ENCODE results near the gene QPRT. TPM values are rescaled to one million over a fixed set of nuclear protein-coding genes. Genes with fewer than 3 reads are reported as not detected.

QPRT gene
- total and polyA plus RNA-seq, 4 donors, result 79.4 to 143 (median 100) TPM

GRCh38 chr16:29684679-29685078 lies 5.7 kb downstream of the QPRT start:
- 91% methylated on average over 10 of the region's 10 CpGs for WGBS
- H3K4me3 ChIP-seq (ENCODE audit: low read depth in 1 of 3, low read length in 3 of 3), result no peak overlapping the region

DNA sequence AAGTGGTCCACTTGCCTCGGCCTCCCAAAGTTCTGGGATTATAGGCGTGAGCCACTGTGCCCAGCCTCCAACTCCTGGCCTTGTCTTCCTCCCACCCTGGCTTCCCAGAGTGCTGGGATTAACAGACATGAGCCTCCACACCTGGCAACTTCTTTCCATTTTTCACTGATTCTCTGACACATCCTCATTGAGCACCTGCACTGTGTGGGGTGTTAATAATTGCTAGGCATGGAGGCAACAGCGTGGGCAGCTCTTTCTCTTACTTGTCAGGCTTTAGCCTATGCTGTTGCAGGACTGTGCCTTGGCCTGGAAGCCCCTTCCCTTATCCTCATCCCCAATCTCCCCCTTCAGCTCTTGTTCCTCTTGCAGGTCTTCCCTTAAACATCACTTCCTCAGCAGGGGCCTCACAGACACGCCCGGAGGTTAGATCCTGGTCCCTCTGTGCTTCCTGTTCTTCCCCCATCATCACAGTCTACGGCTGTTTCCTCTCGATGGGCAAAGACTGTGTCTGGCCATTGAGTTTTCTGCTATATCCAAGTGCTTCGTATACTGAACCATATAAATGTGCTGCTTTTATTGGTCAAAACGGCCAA lies 7.9 kb downstream of the QPRT start:
- peaks cover 0 to 4% (median 0%) of the 10 kb centered on the region in 4 donors for H3K36me3 ChIP-seq (ENCODE audit: control insufficient read depth in 4 of 4, insufficient read depth in 3 of 4, low read depth in 1 of 4, low read length in 3 of 4)
- H3K4me3 ChIP-seq (ENCODE audit: low read depth in 1 of 3, low read length in 3 of 3), result no peak overlapping the region
- H3K27me3 ChIP-seq (ENCODE audit: control insufficient read depth in 4 of 4, insufficient read depth in 4 of 4, low read length in 3 of 4), result no peaks in the 10 kb centered on the region
- no peak overlapping the region for H3K27ac ChIP-seq (ENCODE audit: low read depth in 1 of 2, low read length in 2 of 2)
- H3K9ac ChIP-seq (ENCODE audit: low read depth in 1 of 2, low read length in 2 of 2), result no peak overlapping the region
- 82% methylated on average over 9 of the region's 9 CpGs for WGBS
- peaks cover 0 to 9% (median 6%) of the 10 kb centered on the region in 4 donors for H3K4me1 ChIP-seq (ENCODE audit: control insufficient read depth in 4 of 4, insufficient read depth in 4 of 4, low read length in 3 of 4)
- no peak for TF ChIP-seq JUND (IDR thresholded peaks at IDR 0.05)
- no peak for TF ChIP-seq SP1 (IDR thresholded peaks at IDR 0.05)
- TF ChIP-seq NR2F2 (IDR thresholded peaks at IDR 0.05), result no peak
- no peak for TF ChIP-seq ZBTB33 (IDR thresholded peaks at IDR 0.05)
- TF ChIP-seq YY1 (IDR thresholded peaks at IDR 0.05), result no peak
- no peak for TF ChIP-seq CTCF (IDR thresholded peaks at IDR 0.05; ENCODE audit: low read depth, low read length, missing input control)
- no peak for TF ChIP-seq TAF1 (conservative IDR thresholded peaks at IDR 0.05)
- TF ChIP-seq RXRA (IDR thresholded peaks at IDR 0.05), result no peak
- no peak for TF ChIP-seq RAD21 (IDR thresholded peaks at IDR 0.05)
- TF ChIP-seq EGR1 (IDR thresholded peaks at IDR 0.05; ENCODE audit: low read depth in 2 of 2), result no peak
- TF ChIP-seq, protein P1, sequence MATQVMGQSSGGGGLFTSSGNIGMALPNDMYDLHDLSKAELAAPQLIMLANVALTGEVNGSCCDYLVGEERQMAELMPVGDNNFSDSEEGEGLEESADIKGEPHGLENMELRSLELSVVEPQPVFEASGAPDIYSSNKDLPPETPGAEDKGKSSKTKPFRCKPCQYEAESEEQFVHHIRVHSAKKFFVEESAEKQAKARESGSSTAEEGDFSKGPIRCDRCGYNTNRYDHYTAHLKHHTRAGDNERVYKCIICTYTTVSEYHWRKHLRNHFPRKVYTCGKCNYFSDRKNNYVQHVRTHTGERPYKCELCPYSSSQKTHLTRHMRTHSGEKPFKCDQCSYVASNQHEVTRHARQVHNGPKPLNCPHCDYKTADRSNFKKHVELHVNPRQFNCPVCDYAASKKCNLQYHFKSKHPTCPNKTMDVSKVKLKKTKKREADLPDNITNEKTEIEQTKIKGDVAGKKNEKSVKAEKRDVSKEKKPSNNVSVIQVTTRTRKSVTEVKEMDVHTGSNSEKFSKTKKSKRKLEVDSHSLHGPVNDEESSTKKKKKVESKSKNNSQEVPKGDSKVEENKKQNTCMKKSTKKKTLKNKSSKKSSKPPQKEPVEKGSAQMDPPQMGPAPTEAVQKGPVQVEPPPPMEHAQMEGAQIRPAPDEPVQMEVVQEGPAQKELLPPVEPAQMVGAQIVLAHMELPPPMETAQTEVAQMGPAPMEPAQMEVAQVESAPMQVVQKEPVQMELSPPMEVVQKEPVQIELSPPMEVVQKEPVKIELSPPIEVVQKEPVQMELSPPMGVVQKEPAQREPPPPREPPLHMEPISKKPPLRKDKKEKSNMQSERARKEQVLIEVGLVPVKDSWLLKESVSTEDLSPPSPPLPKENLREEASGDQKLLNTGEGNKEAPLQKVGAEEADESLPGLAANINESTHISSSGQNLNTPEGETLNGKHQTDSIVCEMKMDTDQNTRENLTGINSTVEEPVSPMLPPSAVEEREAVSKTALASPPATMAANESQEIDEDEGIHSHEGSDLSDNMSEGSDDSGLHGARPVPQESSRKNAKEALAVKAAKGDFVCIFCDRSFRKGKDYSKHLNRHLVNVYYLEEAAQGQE (IDR thresholded peaks at IDR 0.05), result no peak
- no peak for TF ChIP-seq MAX (IDR thresholded peaks at IDR 0.05)
- TF ChIP-seq GABPA (IDR thresholded peaks at IDR 0.05 in 1 of 2, conservative IDR thresholded peaks at IDR 0.05 in 1 of 2), result no peak
- TF ChIP-seq, protein P2, sequence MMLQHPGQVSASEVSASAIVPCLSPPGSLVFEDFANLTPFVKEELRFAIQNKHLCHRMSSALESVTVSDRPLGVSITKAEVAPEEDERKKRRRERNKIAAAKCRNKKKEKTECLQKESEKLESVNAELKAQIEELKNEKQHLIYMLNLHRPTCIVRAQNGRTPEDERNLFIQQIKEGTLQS (IDR thresholded peaks at IDR 0.05), result no peak
- TF ChIP-seq HNF4A (conservative IDR thresholded peaks at IDR 0.05), result no peak
- TF ChIP-seq FOXA2 (IDR thresholded peaks at IDR 0.05), result no peak
- TF ChIP-seq FOXA1 (IDR thresholded peaks at IDR 0.05), result no peak
- no peak for TF ChIP-seq HNF4G (IDR thresholded peaks at IDR 0.05)
- no peak for DNase-seq (ENCODE audit: low spot score)
- H3K9me3 ChIP-seq (ENCODE audit: control insufficient read depth in 4 of 4, low read length in 3 of 4), result no peaks in the 10 kb centered on the region

More at GRCh38 chr16:29684679-29685078, 5.7 kb downstream of the QPRT start:
- no peak for TF ChIP-seq SP1 (IDR thresholded peaks at IDR 0.05)
- TF ChIP-seq, protein P2 (IDR thresholded peaks at IDR 0.05), result no peak
- no peaks in the 10 kb centered on the region for H3K27me3 ChIP-seq (ENCODE audit: control insufficient read depth in 4 of 4, insufficient read depth in 4 of 4, low read length in 3 of 4)
- no peak for DNase-seq (ENCODE audit: low spot score)
- no peak overlapping the region for H3K9ac ChIP-seq (ENCODE audit: low read depth in 1 of 2, low read length in 2 of 2)
- H3K36me3 ChIP-seq (ENCODE audit: control insufficient read depth in 4 of 4, insufficient read depth in 3 of 4, low read depth in 1 of 4, low read length in 3 of 4), result peaks cover 0 to 4% (median 0%) of the 10 kb centered on the region in 4 donors
- H3K9me3 ChIP-seq (ENCODE audit: control insufficient read depth in 4 of 4, low read length in 3 of 4), result no peaks in the 10 kb centered on the region
- H3K4me1 ChIP-seq (ENCODE audit: control insufficient read depth in 4 of 4, insufficient read depth in 4 of 4, low read length in 3 of 4), result peaks cover 3 to 17% (median 9%) of the 10 kb centered on the region in 4 donors
- no peak overlapping the region for H3K27ac ChIP-seq (ENCODE audit: low read depth in 1 of 2, low read length in 2 of 2)

Data from liver (tissue), 9 donors.